Keratinocyte (primary cell): Measurements from ENCODE around the gene HMGB3. TPM values are rescaled to one million over a fixed set of nuclear protein-coding genes. Genes with fewer than 3 reads are reported as not detected.
"Not testable (repeated sequence)": the region's sequence is repeated elsewhere in the genome, so short reads cannot be mapped to it uniquely, and the experiment has no call there.

Source experiments
- DNase-seq: peaks from one replicate; pipeline ENCODE4 v3.0.0-alpha.2; 2011; ENCODE audit warnings: low read depth, missing footprints, low spot score
- FAIRE-seq: peaks from 2 replicates; lab custom pipeline; 2011; peaks lifted over from hg19 to GRCh38; lab: Jason Lieb, UNC
- H2AFZ ChIP-seq: 2 replicates; pipeline ENCODE4 v1.6.0; 2012; ENCODE audit warnings: low read length, control low read depth, inconsistent platforms; ENCODE audit not compliant: control insufficient read depth
- H3K27ac ChIP-seq: 2 replicates; pipeline ENCODE4 v1.5.1; 2011; ENCODE audit warnings: low read length; ENCODE audit not compliant: control insufficient read depth, insufficient read depth
- H3K27me3 ChIP-seq: 3 replicates; pipeline ENCODE4 v1.6.0; 2011; ENCODE audit warnings: low read length; ENCODE audit not compliant: control insufficient read depth, insufficient read depth; ENCODE audit errors: extremely low read depth
- H3K36me3 ChIP-seq, 2 experiments: 2 replicates in 1 of 2; 3 replicates in 1 of 2; pipeline ENCODE4 v1.5.1; 2011; ENCODE audit warnings: low read length in 2 of 2, mild to moderate bottlenecking in 1 of 2; ENCODE audit not compliant: control insufficient read depth in 2 of 2, insufficient read depth in 2 of 2; ENCODE audit errors: extremely low read depth in 1 of 2
- H3K4me1 ChIP-seq: 3 replicates; pipeline ENCODE4 v1.5.1; 2011; ENCODE audit warnings: low read length; ENCODE audit not compliant: control insufficient read depth, insufficient read depth; ENCODE audit errors: extremely low read depth
- H3K4me2 ChIP-seq: 3 replicates; pipeline ENCODE4 v1.6.0; 2011; ENCODE audit warnings: low read depth, low read length; ENCODE audit not compliant: control insufficient read depth, insufficient read depth; ENCODE audit errors: extremely low read depth
- H3K4me3 ChIP-seq, 3 experiments: fragments of 200-600 bp in 1 of 3; sonication (generic) in 1 of 3; 2 replicates in 2 of 3; 3 replicates in 1 of 3; pipeline ENCODE4 v1.5.1; 2011 to 2016; ENCODE audit warnings: low read length in 3 of 3, mild to moderate bottlenecking in 3 of 3, control low read depth in 2 of 3, inconsistent platforms in 1 of 3, low read depth in 1 of 3, mixed read lengths in 1 of 3, mixed run types in 1 of 3, moderate library complexity in 1 of 3; ENCODE audit not compliant: control insufficient read depth in 2 of 3, insufficient read depth in 2 of 3; ENCODE audit errors: extremely low read depth in 1 of 3
- H3K79me2 ChIP-seq: 2 replicates; pipeline ENCODE4 v1.6.0; 2012; ENCODE audit warnings: low read length; ENCODE audit not compliant: control insufficient read depth, insufficient read depth
- H3K9ac ChIP-seq: 3 replicates; pipeline ENCODE4 v1.6.0; 2011; ENCODE audit warnings: low read length; ENCODE audit not compliant: control insufficient read depth, insufficient read depth; ENCODE audit errors: extremely low read depth
- H3K9me1 ChIP-seq: 3 replicates; pipeline ENCODE4 v1.6.0; 2011; ENCODE audit warnings: low read length; ENCODE audit not compliant: control insufficient read depth, insufficient read depth; ENCODE audit errors: extremely low read depth
- H3K9me3 ChIP-seq: 2 replicates; pipeline ENCODE4 v1.5.1; 2012; ENCODE audit warnings: low read depth, low read length; ENCODE audit not compliant: control insufficient read depth
- H4K20me1 ChIP-seq: 3 replicates; pipeline ENCODE4 v1.6.0; 2011; ENCODE audit warnings: low read length; ENCODE audit not compliant: control insufficient read depth, insufficient read depth; ENCODE audit errors: extremely low read depth
- EZH2 ChIP-seq: IDR thresholded peaks from one replicate; pipeline ENCODE4 v1.6.1; 2012; ENCODE audit warnings: inconsistent platforms, mild to moderate bottlenecking, low read length, moderate library complexity
- dilution Hi-C: fragments of 300-500 bp; cut with MboI; formaldehyde crosslinking; loops from one replicate; pipeline ENCODE4 v1.7.0; 2020; ENCODE audit warnings: low sequenced_read_pairs; ENCODE audit not compliant: extremely low pct_ligation_motif_present
- polyA plus RNA-seq, 5 experiments: library from polyadenylated mRNA; depleted of rRNA in 3 of 5; stranded (reverse) in 3 of 5; stranded (forward) in 1 of 5; unstranded in 1 of 5; fragments of >200 nt; gene quantifications; 1 replicate in 1 of 5; 2 replicates in 3 of 5; 3 replicates in 1 of 5; pipeline versions ENCODE4 v1.2.1 to v1.2.3, GENCODE V29; 2011 to 2012; ENCODE audit warnings: missing spikeins in 2 of 5, low read depth in 1 of 5, low replicate concordance in 1 of 5
- TF ChIP-seq, protein P1 (sequence below), 3 experiments: IDR thresholded peaks in 1 of 3; conservative IDR thresholded peaks in 1 of 3; optimal IDR thresholded peaks in 1 of 3; 2 replicates in 2 of 3; 3 replicates in 1 of 3; pipeline versions ENCODE3 to v1.5.1; 2011; ENCODE audit warnings: low read length in 3 of 3, mild to moderate bottlenecking in 3 of 3, moderate library complexity in 2 of 3, control low read depth in 1 of 3, inconsistent platforms in 1 of 3; ENCODE audit not compliant: insufficient read depth in 2 of 3; ENCODE audit errors: extremely low read depth in 1 of 3

The HMGB3 gene
- polyA plus RNA-seq, 1 donor (not counting 4 experiments of a cell fraction or from before 2014, with no cell fraction given): 72.4 TPM

DNA sequence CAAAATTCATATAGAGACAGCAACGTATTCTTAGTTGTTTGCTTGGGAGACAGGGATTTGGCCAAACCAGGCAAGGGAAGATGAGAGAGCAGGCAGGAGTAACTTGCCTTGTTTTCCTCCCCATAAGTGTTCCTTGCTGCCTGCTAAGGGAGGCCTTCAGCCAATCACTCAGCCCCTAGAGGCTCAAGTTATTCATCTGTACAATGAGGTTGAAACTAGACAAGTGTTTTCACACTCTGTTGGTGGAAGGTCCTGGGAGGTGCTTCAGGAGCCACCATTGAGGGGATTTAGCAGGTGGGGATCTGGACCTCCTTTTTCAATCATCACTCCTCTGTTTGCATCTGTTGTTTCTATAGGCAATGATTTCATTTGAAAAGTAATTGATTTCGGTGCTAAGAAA is 23.6 kb upstream of the HMGB3 start:
- DNase-seq (no peak), FAIRE-seq (no peak)
- Histone ChIP-seq H3K36me3 (no peaks in the 10 kb centered on the region), H3K9ac (no peak overlapping the region), H3K27me3 (no peaks in the 10 kb centered on the region), H3K9me1 (no peaks in the 10 kb centered on the region), H3K4me3 (no peak overlapping the region), H2AFZ (no peak overlapping the region), H3K79me2 (no peaks in the 10 kb centered on the region), H3K27ac (no peak overlapping the region), H3K9me3 (no peaks in the 10 kb centered on the region), H3K4me1 (no peaks in the 10 kb centered on the region), H4K20me1 (no peaks in the 10 kb centered on the region), H3K4me2 (no peak overlapping the region)
- dilution Hi-C loops: no loop called here
- TF ChIP-seq, protein P1, sequence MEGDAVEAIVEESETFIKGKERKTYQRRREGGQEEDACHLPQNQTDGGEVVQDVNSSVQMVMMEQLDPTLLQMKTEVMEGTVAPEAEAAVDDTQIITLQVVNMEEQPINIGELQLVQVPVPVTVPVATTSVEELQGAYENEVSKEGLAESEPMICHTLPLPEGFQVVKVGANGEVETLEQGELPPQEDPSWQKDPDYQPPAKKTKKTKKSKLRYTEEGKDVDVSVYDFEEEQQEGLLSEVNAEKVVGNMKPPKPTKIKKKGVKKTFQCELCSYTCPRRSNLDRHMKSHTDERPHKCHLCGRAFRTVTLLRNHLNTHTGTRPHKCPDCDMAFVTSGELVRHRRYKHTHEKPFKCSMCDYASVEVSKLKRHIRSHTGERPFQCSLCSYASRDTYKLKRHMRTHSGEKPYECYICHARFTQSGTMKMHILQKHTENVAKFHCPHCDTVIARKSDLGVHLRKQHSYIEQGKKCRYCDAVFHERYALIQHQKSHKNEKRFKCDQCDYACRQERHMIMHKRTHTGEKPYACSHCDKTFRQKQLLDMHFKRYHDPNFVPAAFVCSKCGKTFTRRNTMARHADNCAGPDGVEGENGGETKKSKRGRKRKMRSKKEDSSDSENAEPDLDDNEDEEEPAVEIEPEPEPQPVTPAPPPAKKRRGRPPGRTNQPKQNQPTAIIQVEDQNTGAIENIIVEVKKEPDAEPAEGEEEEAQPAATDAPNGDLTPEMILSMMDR (optimal IDR thresholded peaks at IDR 0.05 in 1 of 3, IDR thresholded peaks at IDR 0.05 in 1 of 3, conservative IDR thresholded peaks at IDR 0.05 in 1 of 3; ENCODE audit: extremely low read depth in 1 of 3, insufficient read depth in 2 of 3, low read length in 3 of 3): no peak

DNA sequence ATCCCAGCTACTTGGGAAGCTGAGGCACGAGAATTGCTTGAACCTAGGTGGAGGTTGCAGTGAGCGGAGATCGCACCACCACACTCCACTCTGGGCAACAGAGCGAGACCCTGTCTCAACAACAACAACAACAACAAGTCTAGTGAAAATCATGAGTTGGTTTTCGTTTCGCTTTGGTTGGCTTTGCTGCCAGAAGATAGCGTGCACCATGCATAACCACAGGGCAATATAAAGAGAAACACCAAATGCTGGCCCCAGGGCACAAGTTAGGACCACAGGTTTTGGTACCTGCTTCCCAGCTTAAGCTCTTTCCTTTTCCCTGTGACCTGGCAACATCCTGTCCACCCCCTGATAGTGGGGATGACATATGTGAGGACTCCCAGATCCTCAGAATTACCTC is 21.5 kb upstream of the HMGB3 start:
- DNase-seq (no peak), FAIRE-seq (no peak)
- Histone ChIP-seq H3K4me3 (no peak overlapping the region), H3K27ac (no peak overlapping the region), H3K9me3 (no peaks in the 10 kb centered on the region), H3K36me3 (no peaks in the 10 kb centered on the region), H3K9ac (no peak overlapping the region), H3K4me1 (no peaks in the 10 kb centered on the region), H3K79me2 (no peaks in the 10 kb centered on the region), H3K4me2 (no peak overlapping the region), H4K20me1 (no peaks in the 10 kb centered on the region), H2AFZ (no peak overlapping the region), H3K27me3 (no peaks in the 10 kb centered on the region), H3K9me1 (no peaks in the 10 kb centered on the region)
- dilution Hi-C loops: no loop called here
- TF ChIP-seq EZH2: no peak
- TF ChIP-seq, protein P1 (optimal IDR thresholded peaks at IDR 0.05 in 1 of 3, IDR thresholded peaks at IDR 0.05 in 1 of 3, conservative IDR thresholded peaks at IDR 0.05 in 1 of 3; ENCODE audit: extremely low read depth in 1 of 3, insufficient read depth in 2 of 3, low read length in 3 of 3): no peak

DNA sequence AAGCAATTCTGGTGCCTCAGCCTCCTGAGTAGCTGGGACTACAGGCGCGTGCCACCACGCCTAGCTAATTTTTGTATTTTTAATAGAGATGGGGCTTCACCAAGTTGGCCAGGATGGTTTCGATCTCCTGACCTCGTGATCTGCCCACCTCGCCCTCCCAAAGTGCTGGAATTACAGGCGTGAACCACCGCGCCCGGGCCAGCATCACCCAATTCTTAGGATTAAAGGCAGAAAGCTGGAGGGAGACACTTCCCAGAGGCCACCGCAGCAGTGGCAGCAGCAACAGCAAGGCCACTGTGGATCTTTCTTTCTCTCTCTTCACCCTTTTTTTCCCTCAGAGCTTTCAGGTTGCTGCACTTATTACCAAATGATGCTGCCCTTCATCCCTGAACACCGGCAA is 18.7 kb upstream of the HMGB3 start:
- H3K4me1 ChIP-seq, dilution Hi-C loops, H3K4me2 ChIP-seq, H3K9me3 ChIP-seq, H4K20me1 ChIP-seq, H3K27me3 ChIP-seq, H3K9me1 ChIP-seq, FAIRE-seq, DNase-seq, H3K27ac ChIP-seq, H3K4me3 ChIP-seq, H2AFZ ChIP-seq, H3K36me3 ChIP-seq, H3K9ac ChIP-seq, H3K79me2 ChIP-seq: not testable (repeated sequence)
